ENCODE data around the gene HSPG2.

HSPG2 gene

DNA sequence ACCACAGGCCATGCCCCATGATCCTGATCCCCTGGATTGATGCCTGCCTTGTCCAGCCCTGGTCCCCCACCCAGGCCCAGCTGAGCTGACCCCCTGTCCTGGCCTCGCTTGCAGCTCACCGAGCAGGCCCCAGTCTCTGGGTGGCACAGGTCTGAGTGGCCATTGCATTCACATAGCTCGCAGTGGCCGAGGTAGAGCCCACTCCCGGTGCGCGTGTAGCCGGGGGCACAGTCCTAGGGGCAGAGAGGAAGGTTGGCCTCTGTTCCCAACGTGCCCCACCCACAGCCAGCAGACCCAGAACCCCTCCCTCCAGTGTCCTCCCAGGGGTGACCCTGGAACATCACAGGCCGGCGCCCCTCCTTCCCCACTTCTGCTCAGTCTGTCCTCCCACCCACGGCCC lies 73.1 kb downstream of the HSPG2 start:
- DNase-seq, result no peak

GRCh38 chr1:21861602-21862429 lies 75.3 kb downstream of the HSPG2 start:
- no peak for DNase-seq

DNA sequence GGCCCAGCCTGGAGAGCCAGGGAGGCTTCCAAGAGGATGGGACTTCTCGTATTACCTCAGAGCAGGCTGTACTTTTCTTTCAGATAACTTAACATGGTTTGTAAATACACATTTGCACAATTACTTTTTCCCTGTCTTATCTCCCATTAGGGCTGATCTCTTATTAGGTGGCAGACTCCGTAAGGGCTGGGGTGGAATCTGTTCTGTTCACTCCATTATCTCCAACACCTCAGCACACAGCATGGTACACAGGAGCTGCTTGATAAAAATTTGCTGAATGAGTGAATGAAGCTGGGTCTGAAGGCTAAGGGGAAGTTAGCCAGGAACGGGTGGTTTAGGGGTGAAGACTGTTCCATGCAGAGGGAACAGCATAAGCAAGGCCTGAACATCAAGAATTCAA lies 76.1 kb downstream of the HSPG2 start:
- no peak for DNase-seq

DNA sequence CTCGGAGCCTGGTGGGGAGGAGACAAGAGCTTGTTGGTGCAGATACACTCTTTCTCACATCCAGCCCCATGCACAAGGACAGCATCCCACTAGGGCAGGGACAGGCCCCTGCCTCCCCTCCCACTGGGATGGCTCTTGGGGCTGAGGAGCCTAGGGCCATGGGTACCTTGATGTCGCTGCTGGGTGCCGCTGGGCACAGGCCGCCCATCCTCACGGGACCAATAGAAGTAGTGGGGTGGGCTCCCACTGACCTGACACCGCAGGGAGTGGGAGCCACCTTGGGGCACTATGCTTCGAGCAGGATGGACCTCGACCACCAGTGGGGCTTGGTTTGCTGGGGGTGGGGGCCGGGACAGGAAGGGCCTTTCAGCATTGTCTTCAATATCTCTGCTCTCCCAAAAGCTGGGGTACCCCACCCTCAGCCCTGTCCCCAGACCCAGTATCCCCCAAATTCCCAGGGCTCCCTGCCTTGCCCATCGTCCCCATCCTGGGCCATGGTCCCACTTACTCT lies 77.4 kb downstream of the HSPG2 start:
- DNase-seq, result no peak

DNA sequence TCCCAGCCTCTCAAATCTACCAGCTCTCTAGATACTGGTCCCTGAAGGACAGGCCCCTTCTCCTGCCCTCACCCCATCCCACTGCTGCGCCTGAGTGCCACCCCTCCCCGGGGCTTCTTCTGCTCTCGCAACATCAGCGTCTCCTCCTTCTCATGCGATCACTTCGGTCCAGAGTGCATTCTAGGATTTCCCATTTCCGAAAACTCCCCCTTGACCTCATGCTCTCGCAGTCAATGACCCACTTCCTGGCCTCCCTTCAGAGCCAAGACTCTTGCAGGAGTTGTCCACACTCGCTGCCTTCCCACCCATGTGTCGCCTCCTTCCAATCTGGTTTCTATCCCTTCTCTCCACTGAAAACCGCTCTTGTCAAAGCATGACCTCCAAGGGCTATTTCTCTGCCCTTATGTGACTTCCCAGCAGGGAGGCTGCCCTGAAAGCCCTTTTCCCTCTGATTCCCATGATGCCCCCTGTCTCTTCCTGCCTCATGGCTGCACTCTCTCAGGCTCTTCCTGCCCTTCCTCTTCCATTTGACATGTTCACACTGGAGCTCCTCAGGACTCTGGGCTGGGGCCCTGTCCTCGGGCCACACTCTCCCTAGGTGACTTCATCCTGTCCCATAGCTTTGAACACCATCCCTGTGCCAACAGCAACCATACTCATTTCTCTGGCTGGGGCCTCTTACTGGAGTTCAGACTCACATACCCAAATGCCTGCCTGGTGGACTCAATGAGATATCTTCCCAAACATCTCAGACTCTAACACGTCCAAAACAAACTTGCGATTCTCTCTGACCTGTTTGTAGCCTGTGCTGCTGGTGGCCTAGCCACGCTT lies 79.1 kb downstream of the HSPG2 start:
- DNase-seq, result no peak

DNA sequence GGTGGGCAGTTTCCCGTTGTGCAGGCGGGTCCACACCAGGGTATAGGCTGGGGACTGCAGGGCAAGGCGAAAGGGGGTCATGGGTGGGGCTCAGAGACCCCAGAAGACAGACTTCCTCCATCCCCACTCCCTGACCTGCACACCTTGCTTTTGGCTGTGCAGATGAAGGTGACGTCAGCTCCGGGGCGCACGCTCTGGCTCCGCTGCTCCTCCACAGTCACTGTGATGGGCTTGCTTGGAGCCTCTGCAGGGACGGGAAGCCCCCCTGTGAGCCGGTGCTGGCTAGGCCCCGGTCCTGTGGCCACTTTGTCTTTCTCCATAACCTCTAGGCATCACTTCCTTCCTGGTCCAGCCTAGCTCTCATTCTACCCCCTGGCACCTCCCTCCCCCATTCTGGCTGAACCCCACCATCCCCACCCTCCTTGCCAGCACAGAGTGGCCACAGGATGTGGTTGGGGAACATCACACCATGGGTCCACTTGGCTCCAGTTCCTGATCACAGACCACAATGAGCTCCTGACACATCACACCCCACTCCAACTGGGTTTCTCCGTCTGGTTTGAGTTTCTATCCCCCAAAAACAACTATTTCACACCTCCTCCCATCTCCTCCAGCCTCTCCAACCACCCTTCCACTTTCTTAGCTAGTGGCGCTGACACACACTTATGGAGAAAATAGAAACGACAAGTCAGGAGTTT lies 79.8 kb downstream of the HSPG2 start:
- DNase-seq, result no peak

GRCh38 chr1:21855257-21856096 lies 81.6 kb downstream of the HSPG2 start:
- DNase-seq, result no peak

DNA sequence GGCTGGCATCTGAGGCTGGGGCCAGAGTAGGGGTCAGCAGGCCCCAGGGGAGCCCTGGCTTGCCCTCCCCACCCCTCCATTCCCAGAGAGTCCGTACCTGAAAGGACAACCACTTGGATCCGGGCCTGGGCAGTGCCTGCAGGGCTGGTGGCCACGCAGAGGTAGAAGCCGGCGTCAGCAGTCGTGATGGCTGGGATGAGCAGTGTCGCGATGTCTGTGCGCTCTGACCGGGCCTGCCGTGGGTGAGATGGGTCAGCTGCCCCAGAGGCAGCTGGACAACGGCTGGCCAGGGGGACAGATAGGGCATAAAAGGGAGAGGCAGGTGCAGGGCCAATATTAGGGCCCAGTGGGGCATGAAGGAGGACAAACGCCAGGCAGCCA lies 82.4 kb downstream of the HSPG2 start:
- DNase-seq, result no peak

- no peak for DNase-seq
Observed at GRCh38 chr1:21854090-21854750, 82.9 kb downstream of the HSPG2 start.

GRCh38 chr1:21853131-21853427 lies 84.0 kb downstream of the HSPG2 start:
- no peak for DNase-seq

- DNase-seq, result no peak
Observed at GRCh38 chr1:21852282-21853130, 84.6 kb downstream of the HSPG2 start.

DNA sequence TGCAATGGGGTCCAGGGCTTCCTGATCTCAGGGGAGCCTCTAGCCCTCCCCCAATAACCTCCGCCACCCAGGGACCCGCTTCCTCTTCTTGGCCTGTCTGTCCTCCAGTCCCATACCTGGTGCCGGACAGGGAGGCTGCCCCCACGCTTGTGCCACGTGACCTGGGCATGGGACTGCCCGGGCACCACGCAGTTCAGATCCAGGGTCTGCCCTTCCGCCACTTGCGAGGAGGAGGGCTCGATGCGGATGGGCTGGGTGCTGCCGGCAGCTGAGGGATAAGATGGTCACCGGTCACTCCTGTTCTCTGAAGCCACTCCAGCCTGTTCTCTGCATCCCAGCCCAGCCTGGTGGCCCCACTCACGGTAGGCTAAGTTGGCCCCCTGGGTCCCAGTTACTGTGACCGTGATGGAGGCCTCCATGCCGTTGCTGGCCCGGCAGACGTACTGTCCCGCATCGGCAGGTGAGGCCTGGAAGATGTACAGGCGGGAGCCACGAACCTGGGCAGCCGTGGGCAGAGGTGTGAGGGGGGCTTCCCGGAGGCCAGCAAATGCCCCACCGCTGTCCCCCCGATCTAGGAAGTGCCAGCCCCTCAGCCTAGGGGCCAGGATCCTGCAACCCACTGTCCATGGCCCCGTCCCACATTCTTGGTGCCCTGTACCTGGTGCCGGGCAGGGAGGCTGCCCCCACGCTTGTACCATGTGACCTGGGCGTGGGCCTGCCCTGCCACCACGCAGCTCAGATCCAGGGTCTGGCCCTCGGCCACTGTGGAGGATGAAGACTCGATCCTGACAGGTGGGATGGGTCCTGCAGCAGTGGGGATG lies 85.5 kb downstream of the HSPG2 start:
- no peak for DNase-seq

- no peak for DNase-seq
Observed at GRCh38 chr1:21849909-21850576, 87.1 kb downstream of the HSPG2 start.

DNA sequence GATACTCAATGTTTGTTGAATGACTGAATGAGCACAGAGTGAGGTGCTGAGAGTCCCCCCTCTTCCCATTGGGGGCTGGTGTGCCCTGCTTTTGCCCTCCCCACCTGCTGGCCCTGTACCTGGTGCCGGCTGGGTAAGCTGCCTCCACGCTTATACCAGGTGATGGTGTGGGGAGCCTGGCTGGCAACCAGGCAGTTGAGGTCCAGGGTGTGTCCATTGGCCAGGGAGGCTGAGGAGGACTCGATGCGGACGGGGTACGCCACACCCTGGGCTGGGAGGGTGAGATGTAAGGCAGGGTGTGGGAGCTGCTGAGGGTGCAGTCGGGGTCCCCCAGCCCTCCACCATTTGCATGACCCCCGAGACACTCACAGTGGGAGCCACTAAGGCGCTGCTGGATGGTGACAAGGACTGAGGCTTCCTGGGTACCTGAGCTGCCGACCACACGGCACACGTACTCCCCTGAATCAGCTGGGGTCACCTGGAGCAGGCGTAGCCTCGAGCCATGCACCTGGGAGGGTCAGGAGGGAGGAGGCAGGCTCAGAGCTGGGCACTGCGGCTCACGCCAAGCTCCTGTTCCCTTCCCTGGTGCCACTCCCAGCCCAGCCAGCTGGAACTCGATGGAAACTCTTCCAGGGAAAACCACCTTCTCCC lies 88.5 kb downstream of the HSPG2 start:
- no peak for DNase-seq

DNA sequence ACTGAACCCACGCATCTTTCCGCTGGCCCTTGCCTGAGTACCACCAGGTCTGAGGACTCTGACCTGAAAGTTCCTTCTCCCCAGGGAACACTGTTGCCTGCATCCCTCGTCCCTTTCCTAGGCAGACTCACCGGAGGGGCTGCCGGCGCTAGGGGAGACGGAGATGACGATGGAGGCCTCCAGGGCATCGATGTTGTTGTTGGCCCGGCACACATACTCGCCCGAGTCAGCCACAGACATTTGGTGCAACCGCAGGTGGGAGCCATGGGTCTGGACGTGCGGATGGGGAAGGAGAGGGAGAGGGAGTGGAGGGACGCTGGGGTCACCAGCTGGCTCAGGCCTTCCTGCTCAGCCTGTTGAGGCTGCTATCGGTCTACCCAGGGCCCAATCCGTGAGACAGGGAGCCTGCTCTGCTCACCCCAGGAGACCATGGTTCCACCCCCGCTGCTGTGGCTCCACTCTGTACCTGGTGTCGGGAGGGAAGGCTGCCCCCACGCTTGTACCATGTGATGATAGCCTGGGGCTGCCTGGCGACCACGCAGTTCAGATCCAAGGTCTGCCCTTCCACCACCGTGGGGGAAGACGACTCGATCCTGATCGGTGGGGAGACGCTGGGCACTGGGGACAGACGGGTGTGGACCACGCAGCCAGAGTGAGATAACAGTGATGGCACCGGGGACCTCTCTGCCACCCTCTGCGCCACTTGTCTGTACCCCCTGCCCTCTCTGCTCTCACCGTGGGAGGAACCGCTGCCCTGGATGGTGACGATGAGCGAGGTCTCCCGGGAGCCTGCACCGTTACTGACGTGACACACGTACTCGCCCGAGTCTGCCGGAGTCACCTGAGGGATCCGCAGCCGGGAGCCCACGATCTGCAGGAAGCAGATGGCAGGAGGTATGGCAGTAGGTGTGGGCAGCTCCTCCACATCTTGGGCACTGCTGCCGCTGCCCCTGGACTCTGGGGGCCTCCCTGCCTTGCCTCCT lies 89.6 kb downstream of the HSPG2 start:
- no peak for DNase-seq

- DNase-seq, result no peak
Observed at GRCh38 chr1:21845646-21846641, 91.2 kb downstream of the HSPG2 start.
